Neural cell (in vitro differentiated cells): ENCODE results near the gene UBR7.
"Not testable (repeated sequence)": the region's sequence is repeated elsewhere in the genome, so short reads cannot be mapped to it uniquely, and the experiment has no call there.

Experiments
- EP300 ChIP-seq: fragments of 450-650 bp; conservative IDR thresholded peaks from 2 replicates; pipeline ENCODE4 v1.6.1; 2014; ENCODE audit warnings: antibody characterized with exemption, mild to moderate bottlenecking, moderate library complexity; ENCODE audit not compliant: poor library complexity, severe bottlenecking
- MXI1 ChIP-seq: fragments of 450-650 bp; conservative IDR thresholded peaks from 2 replicates; pipeline ENCODE4 v1.6.1; 2014; ENCODE audit warnings: antibody characterized with exemption, mild to moderate bottlenecking; ENCODE audit not compliant: poor library complexity, severe bottlenecking
- POLR2AphosphoS5 ChIP-seq: IDR thresholded peaks from 2 replicates; pipeline ENCODE4 v1.6.1; 2012
- RAD21 ChIP-seq: fragments of 450-650 bp; conservative IDR thresholded peaks from 2 replicates; pipeline ENCODE4 v1.6.1; 2014; ENCODE audit warnings: antibody characterized with exemption, mild to moderate bottlenecking, moderate library complexity
- TAF1 ChIP-seq: IDR thresholded peaks from 2 replicates; pipeline ENCODE4 v1.6.1; 2012; ENCODE audit warnings: low read depth
- TF ChIP-seq, protein P1 (sequence below): fragments of 450-650 bp; IDR thresholded peaks from 2 replicates; pipeline ENCODE4 v1.5.1; 2014; ENCODE audit warnings: antibody characterized with exemption, mild to moderate bottlenecking, moderate library complexity; ENCODE audit not compliant: poor library complexity, severe bottlenecking
- TF ChIP-seq, protein P2 (sequence below): IDR thresholded peaks from 2 replicates; pipeline ENCODE4 v1.6.1; 2012; ENCODE audit warnings: borderline replicate concordance

DNA sequence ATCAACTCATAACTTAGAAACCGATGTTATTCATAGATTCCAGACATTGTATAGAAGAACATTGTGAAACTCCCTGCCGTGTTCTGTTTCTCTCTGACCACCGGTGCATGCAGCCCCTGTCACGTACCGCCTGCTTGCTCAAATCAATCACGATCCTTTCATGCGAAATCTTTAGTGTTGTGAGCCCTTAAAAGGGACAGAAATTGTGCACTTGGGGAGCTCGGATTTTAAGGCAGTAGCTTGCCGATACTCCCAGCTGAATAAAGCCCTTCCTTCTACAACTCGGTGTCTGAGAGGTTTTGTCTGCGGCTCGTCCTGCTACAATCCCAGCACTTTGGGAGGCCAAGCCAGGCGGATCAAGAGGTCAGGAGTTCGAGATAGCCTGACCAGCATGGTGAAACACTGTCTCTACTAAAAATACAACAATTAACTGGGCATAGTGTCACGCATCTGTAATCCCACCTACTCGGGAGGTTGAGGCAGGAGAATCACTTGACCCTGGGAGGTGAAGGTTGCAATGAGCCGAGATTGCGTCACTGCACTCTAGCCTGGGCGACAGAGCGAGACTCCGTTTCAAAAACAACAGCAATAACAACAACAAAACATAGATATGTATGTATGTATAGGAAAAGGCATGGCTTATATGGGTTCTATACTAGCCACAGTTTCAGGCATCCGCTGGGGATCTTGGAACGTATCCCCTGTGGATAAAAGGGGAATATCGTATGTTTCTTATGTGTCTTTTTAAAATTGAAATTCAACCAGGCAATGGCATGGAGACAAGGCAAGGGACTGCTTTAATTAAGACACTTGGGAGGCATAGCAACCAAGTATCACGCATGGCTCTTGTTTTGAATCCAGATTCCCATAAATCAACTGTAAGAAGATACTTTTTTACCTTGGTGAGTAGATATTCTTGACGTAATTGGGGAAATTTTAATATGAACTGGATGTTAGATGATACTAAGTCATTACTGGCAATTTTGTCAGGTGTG lies 41.5 kb upstream of the UBR7 start:
- TF ChIP-seq, protein P1, sequence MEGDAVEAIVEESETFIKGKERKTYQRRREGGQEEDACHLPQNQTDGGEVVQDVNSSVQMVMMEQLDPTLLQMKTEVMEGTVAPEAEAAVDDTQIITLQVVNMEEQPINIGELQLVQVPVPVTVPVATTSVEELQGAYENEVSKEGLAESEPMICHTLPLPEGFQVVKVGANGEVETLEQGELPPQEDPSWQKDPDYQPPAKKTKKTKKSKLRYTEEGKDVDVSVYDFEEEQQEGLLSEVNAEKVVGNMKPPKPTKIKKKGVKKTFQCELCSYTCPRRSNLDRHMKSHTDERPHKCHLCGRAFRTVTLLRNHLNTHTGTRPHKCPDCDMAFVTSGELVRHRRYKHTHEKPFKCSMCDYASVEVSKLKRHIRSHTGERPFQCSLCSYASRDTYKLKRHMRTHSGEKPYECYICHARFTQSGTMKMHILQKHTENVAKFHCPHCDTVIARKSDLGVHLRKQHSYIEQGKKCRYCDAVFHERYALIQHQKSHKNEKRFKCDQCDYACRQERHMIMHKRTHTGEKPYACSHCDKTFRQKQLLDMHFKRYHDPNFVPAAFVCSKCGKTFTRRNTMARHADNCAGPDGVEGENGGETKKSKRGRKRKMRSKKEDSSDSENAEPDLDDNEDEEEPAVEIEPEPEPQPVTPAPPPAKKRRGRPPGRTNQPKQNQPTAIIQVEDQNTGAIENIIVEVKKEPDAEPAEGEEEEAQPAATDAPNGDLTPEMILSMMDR: not testable (repeated sequence)
- not testable (repeated sequence) for TF ChIP-seq EP300, POLR2AphosphoS5, RAD21, MXI1, TAF1
- TF ChIP-seq, protein P2, sequence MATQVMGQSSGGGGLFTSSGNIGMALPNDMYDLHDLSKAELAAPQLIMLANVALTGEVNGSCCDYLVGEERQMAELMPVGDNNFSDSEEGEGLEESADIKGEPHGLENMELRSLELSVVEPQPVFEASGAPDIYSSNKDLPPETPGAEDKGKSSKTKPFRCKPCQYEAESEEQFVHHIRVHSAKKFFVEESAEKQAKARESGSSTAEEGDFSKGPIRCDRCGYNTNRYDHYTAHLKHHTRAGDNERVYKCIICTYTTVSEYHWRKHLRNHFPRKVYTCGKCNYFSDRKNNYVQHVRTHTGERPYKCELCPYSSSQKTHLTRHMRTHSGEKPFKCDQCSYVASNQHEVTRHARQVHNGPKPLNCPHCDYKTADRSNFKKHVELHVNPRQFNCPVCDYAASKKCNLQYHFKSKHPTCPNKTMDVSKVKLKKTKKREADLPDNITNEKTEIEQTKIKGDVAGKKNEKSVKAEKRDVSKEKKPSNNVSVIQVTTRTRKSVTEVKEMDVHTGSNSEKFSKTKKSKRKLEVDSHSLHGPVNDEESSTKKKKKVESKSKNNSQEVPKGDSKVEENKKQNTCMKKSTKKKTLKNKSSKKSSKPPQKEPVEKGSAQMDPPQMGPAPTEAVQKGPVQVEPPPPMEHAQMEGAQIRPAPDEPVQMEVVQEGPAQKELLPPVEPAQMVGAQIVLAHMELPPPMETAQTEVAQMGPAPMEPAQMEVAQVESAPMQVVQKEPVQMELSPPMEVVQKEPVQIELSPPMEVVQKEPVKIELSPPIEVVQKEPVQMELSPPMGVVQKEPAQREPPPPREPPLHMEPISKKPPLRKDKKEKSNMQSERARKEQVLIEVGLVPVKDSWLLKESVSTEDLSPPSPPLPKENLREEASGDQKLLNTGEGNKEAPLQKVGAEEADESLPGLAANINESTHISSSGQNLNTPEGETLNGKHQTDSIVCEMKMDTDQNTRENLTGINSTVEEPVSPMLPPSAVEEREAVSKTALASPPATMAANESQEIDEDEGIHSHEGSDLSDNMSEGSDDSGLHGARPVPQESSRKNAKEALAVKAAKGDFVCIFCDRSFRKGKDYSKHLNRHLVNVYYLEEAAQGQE: not testable (repeated sequence)
